GM19239 (cell line): ENCODE data around the gene PROZ.
"Not testable (repeated sequence)": the region's sequence is repeated elsewhere in the genome, so short reads cannot be mapped to it uniquely, and the experiment has no call there.

Experiments used
- DNase-seq: peaks from one replicate; pipeline ENCODE4 v3.0.0; 2011; ENCODE audit warnings: low spot score; ENCODE audit not compliant: insufficient read length
- FAIRE-seq: peaks from 2 replicates; lab custom pipeline; 2011; peaks lifted over from hg19 to GRCh38; lab: Jason Lieb, UNC

The PROZ gene

GRCh38 chr13:113152984-113153809, 5.3 kb upstream of the PROZ start:
- DNase-seq (peak; percentile 37), FAIRE-seq (no peak)

- FAIRE-seq (peak; percentile 70), DNase-seq (peak; percentile 77)
Observed at GRCh38 chr13:113153810-113154748, 4.4 kb upstream of the PROZ start.

GRCh38 chr13:113155201-113155600, 3.2 kb upstream of the PROZ start:
- FAIRE-seq = no peak
- DNase-seq = no peak

DNA sequence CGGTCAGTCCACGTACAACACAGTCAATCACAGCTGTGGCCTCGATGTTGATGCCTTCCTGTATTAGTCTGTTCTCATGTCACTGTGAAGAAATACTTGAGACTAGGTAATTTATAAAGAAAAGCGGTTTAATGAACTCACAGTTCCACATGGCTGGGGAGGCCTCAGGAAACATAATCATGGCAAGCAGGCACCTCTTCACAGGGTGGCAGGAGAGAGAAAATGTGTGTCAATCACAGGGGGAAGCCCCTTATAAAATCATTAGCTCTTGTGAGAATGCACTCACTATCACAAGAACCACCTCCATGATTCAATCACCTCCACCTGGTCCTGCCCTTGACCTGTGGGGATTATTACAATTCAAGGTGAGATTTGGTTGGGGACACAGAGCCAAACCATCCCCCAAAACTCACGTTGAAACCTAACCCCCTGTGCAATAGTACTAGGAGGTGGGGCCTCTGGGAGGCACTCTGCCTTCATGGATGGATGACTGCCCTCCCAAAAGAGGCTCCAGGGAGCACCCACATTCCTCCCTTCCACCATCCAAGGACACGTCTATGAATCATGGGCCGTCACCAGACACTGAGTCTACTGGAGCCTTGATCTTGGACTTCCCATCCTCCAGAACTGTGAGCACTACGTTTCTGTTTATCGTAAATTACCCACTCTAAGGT, 2.3 kb upstream of the PROZ start:
- FAIRE-seq (no peak), DNase-seq (no peak)

DNA sequence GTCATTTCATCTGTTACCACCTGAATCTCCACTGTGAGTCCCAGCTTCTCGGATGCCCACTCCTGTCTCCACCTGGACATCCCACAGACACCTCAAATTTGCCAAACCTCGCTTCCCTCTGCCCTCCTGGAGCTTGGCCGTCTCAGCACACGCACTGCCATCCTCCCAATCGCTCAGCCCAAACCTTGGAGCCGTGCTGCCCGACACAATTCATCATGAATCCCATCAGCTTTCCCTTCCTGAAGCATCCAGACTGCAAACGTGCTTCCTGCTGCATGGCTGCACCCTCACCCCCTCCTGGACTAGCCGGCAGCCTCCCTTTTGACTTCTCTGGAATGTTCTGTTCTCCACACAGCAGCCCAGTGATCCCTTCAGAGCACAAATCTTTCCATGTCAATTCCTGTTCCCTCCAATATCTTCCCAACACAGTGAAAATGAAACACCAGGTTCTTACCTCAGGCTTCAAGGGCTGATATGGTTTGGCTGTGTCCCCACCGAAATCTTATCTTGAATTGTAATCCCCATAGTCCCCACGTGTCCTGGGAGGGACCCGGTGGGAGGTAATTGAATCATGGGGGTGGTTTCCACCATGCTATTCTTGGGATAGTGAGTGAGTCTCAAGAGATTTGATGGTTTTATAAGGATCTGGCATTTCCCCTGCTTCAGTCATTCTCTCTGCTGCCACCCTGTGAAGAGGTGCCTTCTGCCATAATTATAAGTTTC, 1.1 kb upstream of the PROZ start:
- no peak for FAIRE-seq
- DNase-seq = no peak

- FAIRE-seq (no peak), DNase-seq (no peak)
Observed at GRCh38 chr13:113158946-113159345, 498 bp downstream of the PROZ start.

- FAIRE-seq (no peak), DNase-seq (no peak)
Observed at GRCh38 chr13:113159701-113160100, 1.3 kb downstream of the PROZ start.

- FAIRE-seq (no peak), DNase-seq (no peak)
Observed at GRCh38 chr13:113160983-113161382, 2.5 kb downstream of the PROZ start.

- no peak for FAIRE-seq
Observed at GRCh38 chr13:113161433-113161832, 3.0 kb downstream of the PROZ start.

DNA sequence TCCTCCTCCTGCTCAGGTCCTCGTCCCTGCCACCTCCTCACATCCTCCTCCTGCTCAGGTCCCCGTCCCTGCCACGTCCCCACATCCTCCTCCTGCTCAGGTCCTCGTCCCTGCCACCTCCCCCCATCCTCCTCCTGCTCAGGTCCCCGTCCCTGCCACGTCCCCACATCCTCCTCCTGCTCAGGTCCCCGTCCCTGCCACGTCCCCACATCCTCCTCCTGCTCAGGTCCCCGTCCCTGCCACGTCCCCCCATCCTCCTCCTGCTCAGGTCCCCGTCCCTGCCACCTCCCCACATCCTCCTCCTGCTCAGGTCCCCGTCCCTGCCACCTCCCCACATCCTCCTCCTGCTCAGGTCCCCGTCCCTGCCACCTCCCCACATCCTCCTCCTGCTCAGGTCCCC, 3.5 kb downstream of the PROZ start:
- FAIRE-seq = not testable (repeated sequence)

More at GRCh38 chr13:113161433-113161832, 3.0 kb downstream of the PROZ start:
- DNase-seq = no peak

GRCh38 chr13:113162783-113163685, 4.6 kb downstream of the PROZ start:
- no peak for DNase-seq
- no peak for FAIRE-seq

More for the DNA sequence above, 3.5 kb downstream of the PROZ start:
- DNase-seq = not testable (repeated sequence)

DNA sequence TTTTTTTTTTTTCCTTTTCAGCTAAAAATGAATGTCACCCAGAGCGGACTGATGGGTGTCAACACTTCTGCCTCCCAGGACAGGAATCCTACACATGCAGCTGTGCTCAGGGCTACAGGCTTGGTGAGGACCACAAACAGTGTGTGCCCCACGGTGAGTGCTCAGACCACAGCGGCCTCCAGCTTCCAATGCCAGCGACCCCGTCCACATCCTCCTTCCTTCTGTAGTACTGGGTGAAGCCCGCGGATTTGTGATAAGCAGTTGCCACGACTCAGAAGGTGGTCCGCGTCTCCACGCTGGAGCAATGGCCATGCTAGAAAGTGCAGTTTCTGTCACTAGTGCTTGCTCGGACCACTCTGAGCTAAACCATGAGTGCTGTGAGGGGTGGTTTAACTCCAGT, 6.0 kb downstream of the PROZ start:
- DNase-seq (no peak), FAIRE-seq (no peak)

DNA sequence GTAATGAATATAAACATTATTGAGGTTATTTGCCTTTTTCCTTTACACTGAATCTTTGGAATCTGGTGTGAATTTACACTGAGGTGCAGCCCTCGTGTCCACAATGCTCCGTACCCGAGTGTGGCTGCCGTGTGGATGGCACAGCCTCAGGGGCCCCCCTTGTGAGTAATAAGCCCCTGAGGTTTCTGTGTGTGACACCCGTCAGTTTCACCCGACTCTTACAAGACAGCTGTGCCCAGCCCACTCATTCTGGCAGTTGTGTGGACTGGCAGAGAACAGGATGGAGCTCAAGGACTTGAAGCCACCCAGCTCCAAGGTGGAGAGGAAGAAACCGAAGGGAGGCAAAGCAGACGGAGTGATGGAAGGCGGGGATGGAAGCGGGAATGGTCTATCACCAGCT, 7.8 kb downstream of the PROZ start:
- DNase-seq (no peak), FAIRE-seq (no peak)

- DNase-seq = no peak
Observed at GRCh38 chr13:113166681-113167080, 8.2 kb downstream of the PROZ start.

GRCh38 chr13:113167155-113167554, 8.7 kb downstream of the PROZ start:
- DNase-seq (no peak), FAIRE-seq (no peak)

More at GRCh38 chr13:113166681-113167080, 8.2 kb downstream of the PROZ start:
- no peak for FAIRE-seq

DNA sequence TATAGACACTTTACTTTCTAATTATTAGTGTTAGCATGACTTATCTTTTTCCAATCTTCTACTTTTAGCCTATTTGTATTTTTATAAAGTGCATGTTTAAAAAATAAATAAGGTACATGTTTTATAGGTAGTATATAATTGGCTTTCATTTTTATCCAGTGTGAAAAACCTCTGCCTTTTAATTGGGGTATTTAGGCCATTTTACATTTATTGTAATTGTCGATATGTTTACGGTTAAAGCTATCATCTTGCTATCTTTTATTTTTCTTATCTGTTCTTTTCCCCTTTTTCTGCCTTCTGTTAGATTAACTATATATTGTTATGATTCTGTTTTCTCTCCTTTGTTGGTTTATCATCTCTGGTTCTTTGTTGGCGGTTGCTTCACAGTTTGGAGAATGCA, 9.1 kb downstream of the PROZ start:
- no peak for FAIRE-seq
- DNase-seq = no peak

GRCh38 chr13:113168211-113168610, 9.8 kb downstream of the PROZ start:
- FAIRE-seq (no peak), DNase-seq (no peak)

- no peak for FAIRE-seq
- no peak for DNase-seq
Observed at GRCh38 chr13:113169277-113170272, 11.1 kb downstream of the PROZ start.
